HG02981 (cell line): ENCODE data around the gene SELENON.
"Not testable (repeated sequence)": the region's sequence is repeated elsewhere in the genome, so short reads cannot be mapped to it uniquely, and the experiment has no call there.

ENCODE experiments used
- ATAC-seq: cut with Tn5 transposase; IDR thresholded peaks from one replicate; pipeline ENCODE4 v1.9.1; 2021; ENCODE audit warnings: mild to moderate bottlenecking, moderate library complexity; ENCODE audit not compliant: unreplicated experiment

SELENON gene

DNA sequence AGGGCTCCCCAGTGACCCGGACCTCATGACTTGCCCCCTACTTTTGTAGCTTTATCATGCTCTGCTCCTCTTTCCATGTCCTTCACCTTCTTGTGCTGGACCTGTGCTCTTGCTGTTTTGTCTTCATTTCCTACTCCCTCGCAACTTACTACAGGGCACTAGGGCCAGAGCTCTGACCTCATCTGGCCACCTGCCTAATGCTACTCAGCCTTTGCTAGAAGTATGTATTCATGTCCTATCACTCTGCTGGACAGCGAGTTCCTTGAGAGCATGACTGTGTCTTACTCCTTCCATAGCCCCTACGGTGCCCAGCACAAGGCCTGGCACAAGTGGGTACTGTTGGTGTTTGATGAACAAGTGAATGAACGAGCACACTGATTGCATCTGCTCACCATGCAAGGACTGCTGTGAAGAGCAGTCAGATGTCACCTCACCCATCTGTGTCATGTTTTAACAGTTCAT is 21.7 kb downstream of the SELENON start:
- ATAC-seq: no peak

DNA sequence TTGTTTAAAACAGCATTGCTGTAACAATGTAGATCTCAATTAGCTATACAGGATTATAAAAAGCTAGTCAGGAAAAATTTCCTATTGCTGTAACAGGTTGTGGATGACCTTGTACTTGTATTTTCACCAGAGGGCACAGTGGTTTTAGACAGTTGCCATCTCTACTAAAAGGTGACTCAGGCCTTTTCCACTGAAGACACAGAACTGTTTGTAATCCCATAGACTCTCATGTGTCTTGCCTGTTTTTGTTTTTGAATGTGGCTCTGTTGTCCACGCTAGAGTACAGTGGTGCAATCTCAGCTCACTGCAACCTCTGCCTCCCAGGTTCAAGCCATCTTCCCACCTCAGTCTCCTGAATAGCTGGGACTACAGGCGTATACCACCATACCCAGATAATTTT is 25.6 kb downstream of the SELENON start:
- no peak for ATAC-seq

DNA sequence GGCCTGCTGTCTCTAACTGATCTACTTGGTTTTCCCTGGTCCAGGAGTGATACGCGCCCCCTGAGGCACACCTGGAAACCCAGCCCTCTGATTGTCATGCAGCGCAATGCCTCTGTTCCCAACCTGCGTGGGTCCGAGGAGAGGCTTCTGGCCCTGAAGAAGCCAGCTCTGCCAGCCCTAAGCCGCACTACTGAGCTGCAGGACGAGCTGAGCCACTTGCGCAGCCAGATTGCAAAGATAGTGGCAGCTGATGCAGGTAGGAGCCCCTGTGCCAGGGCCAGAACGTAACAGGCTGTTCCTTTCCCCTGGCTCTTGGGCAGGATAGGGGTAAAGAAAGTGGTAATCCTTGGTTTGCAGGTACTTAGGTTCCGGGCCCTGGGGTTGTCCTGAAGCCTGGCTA is 26.6 kb downstream of the SELENON start:
- ATAC-seq: no peak

DNA sequence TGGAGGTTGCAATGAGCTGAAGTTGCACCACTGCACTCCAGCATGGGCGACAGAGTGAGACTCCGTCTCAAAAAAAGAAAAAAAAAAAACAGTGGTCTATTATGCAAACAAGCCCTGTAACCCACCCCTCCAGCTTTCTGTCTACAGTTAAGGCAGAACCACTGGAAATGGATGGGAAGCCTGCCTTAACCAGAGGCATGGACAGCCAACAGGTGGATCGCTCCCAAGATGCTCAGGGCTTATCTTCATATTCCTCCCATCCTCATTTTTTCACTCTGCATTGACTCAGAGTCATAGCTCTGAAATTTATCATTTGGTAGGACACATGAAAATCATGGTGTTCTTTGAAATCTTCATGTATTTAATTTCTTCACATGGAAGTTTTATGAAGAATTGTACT is 28.5 kb downstream of the SELENON start:
- no peak for ATAC-seq

DNA sequence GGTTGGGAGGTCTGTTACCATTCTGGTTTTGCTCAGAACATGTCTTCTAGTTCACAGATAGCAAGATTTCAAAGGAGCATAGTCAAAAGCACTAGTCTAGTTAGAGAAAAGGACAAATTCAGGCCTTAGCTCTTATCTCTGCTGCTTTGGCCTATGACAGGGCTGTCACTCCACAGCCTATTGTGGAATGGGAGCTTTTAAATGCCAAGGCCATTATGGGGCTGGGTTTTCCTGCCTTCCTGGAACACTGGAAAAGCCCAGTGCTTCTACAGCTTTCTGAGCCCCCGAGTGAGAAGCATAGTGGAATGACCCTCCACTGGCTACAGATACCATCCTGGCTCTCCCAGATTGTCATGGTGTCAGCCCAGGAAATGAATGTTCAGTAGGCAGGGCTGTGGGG is 29.1 kb downstream of the SELENON start:
- no peak for ATAC-seq

DNA sequence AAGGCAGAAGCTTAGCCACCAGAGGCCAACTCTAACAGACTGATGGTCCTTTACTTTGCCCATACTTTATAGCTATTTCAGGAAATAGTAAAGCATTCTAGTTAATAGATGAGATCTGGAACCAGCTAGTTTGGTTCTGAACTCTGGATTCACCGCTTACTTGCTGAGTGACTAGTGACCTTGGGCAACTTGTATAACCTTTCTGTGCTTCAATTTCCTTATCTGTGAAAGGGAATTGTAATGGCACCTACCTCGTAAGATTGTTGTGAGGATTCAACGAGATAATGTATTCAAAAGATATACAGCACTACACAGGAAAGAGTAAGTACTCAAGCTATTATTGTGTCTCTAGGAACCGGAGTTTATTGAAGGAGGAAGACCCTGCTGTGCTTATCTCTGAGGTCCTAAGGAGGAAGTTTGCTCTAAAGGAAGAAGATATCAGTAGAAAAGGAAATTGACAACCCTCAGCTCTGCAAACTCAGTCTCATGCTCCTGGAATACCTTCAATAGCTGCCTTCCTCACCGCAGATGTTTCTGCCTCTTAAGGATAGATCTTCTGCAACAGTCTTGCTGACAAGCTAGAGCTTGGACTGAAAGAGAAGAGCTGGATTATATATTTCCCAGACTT is 31.7 kb downstream of the SELENON start:
- no peak for ATAC-seq

GRCh38 chr1:25832336-25833037 is 32.5 kb downstream of the SELENON start:
- ATAC-seq: no peak

- ATAC-seq: no peak
These were observed 33.2 kb downstream of the SELENON start for GRCh38 chr1:25833158-25833557.

GRCh38 chr1:25834894-25835293 is 34.9 kb downstream of the SELENON start:
- no peak for ATAC-seq

- no peak for ATAC-seq
These were observed 36.7 kb downstream of the SELENON start for GRCh38 chr1:25836695-25837094.

DNA sequence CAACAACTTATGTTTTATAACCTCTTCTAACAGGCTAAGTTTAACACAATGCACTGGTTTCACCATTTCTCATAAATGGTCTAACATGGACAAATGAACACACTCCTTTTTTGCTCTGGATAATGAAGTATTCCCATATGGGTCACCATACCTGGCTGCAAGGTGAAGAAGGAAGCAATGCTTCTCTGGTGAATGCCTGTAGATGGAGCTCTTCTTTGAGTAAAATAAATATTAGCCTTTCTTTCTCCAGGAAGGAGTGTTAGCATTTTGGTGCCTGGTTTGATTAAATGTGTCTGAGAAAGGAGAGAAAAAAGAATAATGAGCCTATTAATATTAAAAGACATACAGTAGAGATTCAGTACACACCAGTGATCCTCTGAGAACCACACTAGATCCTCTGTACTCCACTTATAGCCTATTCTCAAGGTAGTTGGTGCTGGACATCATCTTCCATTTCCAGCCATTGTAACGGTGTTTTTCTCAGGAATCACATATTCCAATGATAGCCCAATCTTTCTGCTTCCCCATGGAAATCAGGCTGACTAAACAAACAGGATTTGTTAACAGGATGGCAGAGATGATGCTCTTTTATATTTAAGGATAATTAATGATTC is 37.4 kb downstream of the SELENON start:
- ATAC-seq: no peak

DNA sequence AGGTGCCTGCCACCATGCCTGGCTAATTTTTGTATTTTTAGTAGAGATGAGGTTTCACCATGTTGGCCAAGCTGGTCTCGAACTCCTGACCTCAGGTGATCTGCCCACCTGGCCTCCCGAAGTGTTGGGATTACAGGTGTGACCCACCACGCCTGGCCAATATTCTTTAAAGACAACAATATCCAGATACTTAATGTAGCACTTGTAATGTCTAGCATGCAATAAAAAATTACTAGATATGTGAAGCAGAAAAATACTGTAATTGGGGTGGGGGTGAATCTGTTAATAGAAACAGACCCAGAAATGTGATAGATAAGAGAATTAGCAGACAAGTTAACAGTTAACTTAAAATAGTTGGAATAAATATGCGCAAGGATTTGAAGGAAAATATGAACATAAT is 39.8 kb downstream of the SELENON start:
- not testable (repeated sequence) for ATAC-seq

DNA sequence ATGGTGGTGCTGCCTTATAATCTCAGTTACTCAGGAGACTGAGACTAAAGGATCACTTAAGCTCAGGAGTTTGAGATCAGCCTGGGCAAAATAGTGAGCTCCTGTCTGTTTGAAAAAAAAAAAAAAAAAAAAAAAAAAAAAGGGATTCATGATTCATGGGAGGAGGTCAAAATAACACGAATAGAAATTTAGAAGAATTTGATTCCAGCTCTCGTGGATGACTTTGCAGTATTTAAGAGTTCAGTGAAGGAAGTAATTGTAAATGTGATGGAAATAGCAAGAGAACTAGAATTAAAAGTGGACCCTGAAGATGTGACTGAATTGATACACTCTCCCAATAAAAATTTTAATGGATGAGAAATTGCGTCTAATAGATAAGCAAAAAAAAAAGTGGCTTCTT is 43.5 kb downstream of the SELENON start:
- no peak for ATAC-seq

DNA sequence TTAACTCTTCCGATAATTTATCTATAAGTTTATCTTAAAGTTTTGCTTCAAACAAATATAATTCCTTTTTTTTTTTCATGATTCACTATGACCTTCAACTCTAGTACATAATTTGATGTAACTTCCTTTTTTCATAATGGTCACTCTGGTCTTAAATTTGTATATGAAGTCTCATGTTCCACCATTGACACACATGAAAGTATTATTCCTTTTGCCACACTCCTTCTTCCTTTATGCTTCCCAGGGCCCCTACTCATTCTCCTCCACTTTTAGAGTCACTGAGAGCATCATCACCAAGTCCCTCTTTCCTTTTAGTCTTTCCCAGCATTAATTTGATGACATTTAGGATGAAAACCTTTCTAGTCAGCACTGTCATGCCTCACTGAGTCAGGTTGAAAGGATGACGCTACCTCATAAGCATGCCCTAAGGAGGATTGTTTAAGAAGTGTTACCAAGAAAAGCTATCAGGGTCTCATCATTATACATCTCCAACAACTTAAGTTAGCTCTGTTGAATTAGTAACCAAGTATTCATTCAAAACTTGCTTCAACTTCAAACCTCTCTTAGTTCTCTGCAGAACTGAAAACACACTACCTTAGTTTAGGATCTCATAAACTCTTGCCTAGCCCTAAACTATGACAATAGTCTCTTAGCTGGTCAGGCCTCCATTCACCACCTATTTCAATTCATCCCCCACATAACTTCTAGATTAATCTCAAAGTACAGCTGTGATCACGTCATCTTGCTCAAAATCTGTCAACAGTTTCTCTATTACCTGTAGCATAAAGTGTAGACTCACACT is 44.7 kb downstream of the SELENON start:
- ATAC-seq: no peak

GRCh38 chr1:25845664-25846063 is 45.7 kb downstream of the SELENON start:
- ATAC-seq: no peak

- ATAC-seq: no peak
These were observed 47.9 kb downstream of the SELENON start for GRCh38 chr1:25847929-25848328.

- ATAC-seq: no peak
These were observed 48.5 kb downstream of the SELENON start for GRCh38 chr1:25848531-25848930.

DNA sequence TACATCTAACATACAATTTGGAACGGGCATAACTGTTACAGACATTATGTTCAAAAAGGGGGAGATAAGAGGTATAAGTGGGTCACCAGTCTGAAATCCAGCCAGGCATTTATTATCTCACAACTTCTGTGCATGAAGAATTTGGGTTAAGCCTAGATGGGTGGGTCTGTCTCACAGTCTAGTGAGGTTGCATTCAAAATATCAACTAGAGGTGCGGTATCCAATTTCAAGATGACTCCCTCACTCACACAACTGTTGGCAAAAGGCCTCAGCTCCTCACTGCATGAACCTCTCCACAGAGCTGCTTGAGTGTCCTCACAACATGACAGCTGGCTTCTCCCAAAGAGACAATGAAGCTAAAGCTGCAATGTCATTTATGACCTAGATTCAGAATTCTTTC is 54.6 kb downstream of the SELENON start:
- ATAC-seq: no peak

GRCh38 chr1:25856856-25857255 is 56.9 kb downstream of the SELENON start:
- no peak for ATAC-seq

DNA sequence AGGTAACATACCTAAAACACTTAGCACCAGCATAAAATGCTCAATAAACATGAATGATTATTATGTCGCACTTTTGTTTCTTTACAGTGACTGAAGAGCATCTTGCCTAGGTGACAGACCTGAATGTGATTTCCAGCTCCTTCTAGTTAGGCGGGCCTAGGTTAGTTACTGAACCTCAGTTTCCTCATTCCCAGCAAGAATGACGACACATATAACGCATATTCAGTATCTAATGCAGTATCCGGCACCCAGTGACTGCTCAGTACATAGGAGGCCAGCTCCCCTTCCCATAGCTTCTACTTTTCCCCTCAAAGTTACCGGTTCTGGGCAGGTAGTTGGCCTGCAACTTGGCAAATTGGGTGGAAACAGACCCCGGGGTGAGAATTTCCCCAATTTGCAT is 58.5 kb downstream of the SELENON start:
- ATAC-seq: no peak
